OCI-LY1 (cell line): ENCODE data around the gene ATAD3C.
"Not testable (repeated sequence)": the region's sequence is repeated elsewhere in the genome, so short reads cannot be mapped to it uniquely, and the experiment has no call there.

Experiments
- H2AFZ ChIP-seq: fragments of 200-600 bp; sonication (generic), shearing (Covaris generic); 2 replicates; pipeline ENCODE4 v1.6.0; 2014; ENCODE audit warnings: antibody characterized with exemption, mild to moderate bottlenecking, low read length
- H3F3A ChIP-seq: fragments of 200-600 bp; sonication (generic), shearing (Covaris generic); 2 replicates; pipeline ENCODE4 v1.6.0; 2014; ENCODE audit warnings: mild to moderate bottlenecking, antibody characterized with exemption, low read length, moderate library complexity; ENCODE audit not compliant: insufficient read depth
- H3K27ac ChIP-seq: fragments of 200-600 bp; sonication (generic); 2 replicates; pipeline ENCODE4 v1.5.1; 2014; ENCODE audit warnings: low read length, mixed run types, mild to moderate bottlenecking, low read depth; ENCODE audit not compliant: poor library complexity, severe bottlenecking
- H3K27me3 ChIP-seq: fragments of 200-600 bp; sonication (generic); 2 replicates; pipeline ENCODE4 v1.6.0; 2014; ENCODE audit warnings: antibody characterized with exemption, mild to moderate bottlenecking, low read length, moderate library complexity; ENCODE audit not compliant: insufficient read depth
- H3K36me3 ChIP-seq: fragments of 200-600 bp; sonication (generic); 2 replicates; pipeline ENCODE4 v1.6.1; 2014; ENCODE audit warnings: mild to moderate bottlenecking, antibody characterized with exemption, low read length, moderate library complexity, mixed read lengths; ENCODE audit not compliant: insufficient read depth
- H3K4me1 ChIP-seq: fragments of 200-600 bp; sonication (generic); 2 replicates; pipeline ENCODE4 v1.5.1; 2014; ENCODE audit warnings: mild to moderate bottlenecking, low read length, moderate library complexity; ENCODE audit not compliant: insufficient read depth, severe bottlenecking
- H3K4me2 ChIP-seq: fragments of 200-600 bp; sonication (generic), shearing (Covaris generic); 2 replicates; pipeline ENCODE4 v1.6.1; 2014; ENCODE audit warnings: low read length
- H3K4me3 ChIP-seq: fragments of 200-600 bp; sonication (generic); 2 replicates; pipeline ENCODE4 v1.5.1; 2014; ENCODE audit warnings: low read length, low read depth, mild to moderate bottlenecking, mixed read lengths; ENCODE audit not compliant: poor library complexity, severe bottlenecking
- H3K79me2 ChIP-seq: fragments of 200-600 bp; shearing (Covaris generic); 2 replicates; pipeline ENCODE4 v1.6.1; 2016; ENCODE audit warnings: mixed run types, low read length, mixed read lengths; ENCODE audit not compliant: insufficient read depth
- H3K9ac ChIP-seq: fragments of 200-600 bp; sonication (generic), shearing (Covaris generic); 2 replicates; pipeline ENCODE4 v1.6.1; 2014; ENCODE audit warnings: mild to moderate bottlenecking, low read length, mixed read lengths
- H3K9me2 ChIP-seq: fragments of 200-600 bp; sonication (generic), shearing (Covaris generic); 2 replicates; pipeline ENCODE4 v1.6.1; 2014; ENCODE audit warnings: low read depth, mild to moderate bottlenecking, low read length, mixed read lengths
- H3K9me3 ChIP-seq: fragments of 200-600 bp; shearing (Covaris generic); 2 replicates; pipeline ENCODE4 v1.6.1; 2014; ENCODE audit warnings: low read length, mixed read lengths
- H4K20me1 ChIP-seq: fragments of 200-600 bp; sonication (generic), shearing (Covaris generic); 2 replicates; pipeline ENCODE4 v1.6.0; 2016; ENCODE audit warnings: mild to moderate bottlenecking, low read length; ENCODE audit not compliant: insufficient read depth
- EZH2 ChIP-seq: fragments of 200-600 bp; sonication (generic), shearing (Covaris generic); IDR thresholded peaks from 2 replicates; pipeline ENCODE4 v1.8.0; 2017; ENCODE audit warnings: borderline replicate concordance, mixed run types, mild to moderate bottlenecking, antibody characterized with exemption, low read length, moderate library complexity, mixed read lengths
- TF ChIP-seq, protein P1 (sequence below): fragments of 200-600 bp; sonication (generic), shearing (Covaris generic); IDR thresholded peaks from 2 replicates; pipeline ENCODE4 v1.5.1; 2017; ENCODE audit warnings: mild to moderate bottlenecking, antibody characterized with exemption, low read length, moderate library complexity, mixed read lengths

The ATAD3C gene

DNA sequence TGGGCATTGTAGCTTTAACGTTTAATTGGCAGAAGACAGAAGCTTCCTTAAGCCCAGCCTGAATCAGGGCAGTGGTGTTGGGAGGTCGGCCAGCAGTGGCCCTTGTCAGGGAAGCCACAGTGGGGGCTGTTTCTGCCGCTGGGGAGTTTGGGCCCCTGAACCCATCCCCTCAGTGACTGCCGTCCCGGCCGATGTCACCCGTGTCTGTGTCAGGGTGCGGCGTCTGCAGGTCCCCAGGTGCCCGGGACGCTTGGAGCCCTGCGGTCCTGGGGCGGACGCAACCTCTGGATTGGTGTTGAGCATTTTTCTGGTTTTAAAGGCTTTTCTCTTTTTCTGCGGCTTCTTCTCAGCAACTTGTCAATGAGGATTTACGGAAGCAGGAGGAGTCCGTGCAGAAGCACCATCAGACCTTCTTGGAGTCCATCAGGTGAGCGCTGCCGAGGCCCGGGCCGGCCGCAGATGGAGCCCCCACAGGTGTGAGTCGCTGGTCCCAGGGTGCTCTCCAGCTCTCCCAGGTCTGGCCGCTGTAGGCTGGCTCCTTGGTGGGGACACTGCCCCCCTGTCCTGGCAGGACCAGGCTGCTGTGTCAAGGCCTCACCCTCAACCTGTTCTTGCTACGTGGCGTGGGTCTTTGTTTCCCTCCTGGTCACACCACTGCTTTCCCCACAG is 2.3 kb downstream of the ATAD3C start:
- H3K9ac ChIP-seq = no peak overlapping the region
- no peaks in the 10 kb centered on the region for H3K79me2 ChIP-seq
- H3F3A ChIP-seq = no peaks in the 10 kb centered on the region
- TF ChIP-seq, protein P1, sequence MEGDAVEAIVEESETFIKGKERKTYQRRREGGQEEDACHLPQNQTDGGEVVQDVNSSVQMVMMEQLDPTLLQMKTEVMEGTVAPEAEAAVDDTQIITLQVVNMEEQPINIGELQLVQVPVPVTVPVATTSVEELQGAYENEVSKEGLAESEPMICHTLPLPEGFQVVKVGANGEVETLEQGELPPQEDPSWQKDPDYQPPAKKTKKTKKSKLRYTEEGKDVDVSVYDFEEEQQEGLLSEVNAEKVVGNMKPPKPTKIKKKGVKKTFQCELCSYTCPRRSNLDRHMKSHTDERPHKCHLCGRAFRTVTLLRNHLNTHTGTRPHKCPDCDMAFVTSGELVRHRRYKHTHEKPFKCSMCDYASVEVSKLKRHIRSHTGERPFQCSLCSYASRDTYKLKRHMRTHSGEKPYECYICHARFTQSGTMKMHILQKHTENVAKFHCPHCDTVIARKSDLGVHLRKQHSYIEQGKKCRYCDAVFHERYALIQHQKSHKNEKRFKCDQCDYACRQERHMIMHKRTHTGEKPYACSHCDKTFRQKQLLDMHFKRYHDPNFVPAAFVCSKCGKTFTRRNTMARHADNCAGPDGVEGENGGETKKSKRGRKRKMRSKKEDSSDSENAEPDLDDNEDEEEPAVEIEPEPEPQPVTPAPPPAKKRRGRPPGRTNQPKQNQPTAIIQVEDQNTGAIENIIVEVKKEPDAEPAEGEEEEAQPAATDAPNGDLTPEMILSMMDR = no peak
- no peak for TF ChIP-seq EZH2
- H3K27me3 ChIP-seq = 0 out of 2 replicates have a peak, but pooled peaks cover 4% of the 10 kb centered on the region
- H3K4me3 ChIP-seq = no peak overlapping the region
- H4K20me1 ChIP-seq = no peaks in the 10 kb centered on the region
- H3K27ac ChIP-seq = no peak overlapping the region
- H3K4me1 ChIP-seq = no peaks in the 10 kb centered on the region
- H2AFZ ChIP-seq = no peak overlapping the region
- no peaks in the 10 kb centered on the region for H3K9me2 ChIP-seq
- no peaks in the 10 kb centered on the region for H3K36me3 ChIP-seq
- no peaks in the 10 kb centered on the region for H3K9me3 ChIP-seq
- H3K4me2 ChIP-seq = no peak overlapping the region

DNA sequence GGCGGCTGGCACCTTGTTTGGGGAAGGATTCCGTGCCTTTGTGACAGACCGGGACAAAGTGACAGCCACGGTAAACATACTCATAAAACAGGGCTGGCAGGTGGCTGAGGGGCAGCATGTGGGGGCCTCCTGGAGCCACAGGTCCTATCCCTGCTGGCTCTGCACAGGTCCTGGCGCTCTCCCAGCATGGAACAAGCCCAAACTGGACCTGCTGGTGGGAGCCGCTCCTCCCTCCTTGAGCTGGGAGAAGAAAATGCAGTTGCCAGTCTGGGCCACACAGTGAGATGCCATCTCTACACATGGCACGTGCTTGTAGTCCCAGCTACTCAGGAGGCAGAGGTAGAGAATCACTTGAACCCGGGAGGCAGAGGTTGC is 2.9 kb downstream of the ATAD3C start:
- not testable (repeated sequence) for H3K9me2 ChIP-seq, H3K27ac ChIP-seq, H3K4me3 ChIP-seq, H3K4me1 ChIP-seq, H3K36me3 ChIP-seq, H4K20me1 ChIP-seq, H3K4me2 ChIP-seq, H3K27me3 ChIP-seq, H3K9ac ChIP-seq, H3F3A ChIP-seq, H3K79me2 ChIP-seq, H2AFZ ChIP-seq, H3K9me3 ChIP-seq

DNA sequence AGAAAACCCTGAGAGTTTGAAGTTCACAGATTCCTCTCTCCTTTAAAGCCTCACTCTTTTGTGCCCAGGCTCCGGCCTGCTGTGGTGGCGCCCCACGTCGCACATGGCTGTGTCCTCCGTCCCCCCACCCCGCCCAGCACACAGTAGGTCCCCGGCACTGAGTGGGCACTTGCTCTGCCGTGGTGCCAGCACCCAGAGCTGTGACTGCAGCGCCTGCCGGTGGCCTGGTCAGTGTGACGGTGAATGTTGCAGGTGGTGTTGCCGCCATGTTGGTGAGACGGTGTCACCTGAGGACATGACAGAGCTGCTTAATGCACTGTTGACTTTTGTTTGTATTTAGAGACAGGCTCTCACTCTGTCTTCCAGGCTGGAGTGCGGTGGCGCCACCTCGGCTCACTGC is 3.4 kb downstream of the ATAD3C start:
- H3K9me2 ChIP-seq = no peaks in the 10 kb centered on the region
- H3K27me3 ChIP-seq = 0 out of 2 replicates have a peak, but pooled peaks cover 4% of the 10 kb centered on the region
- H3K36me3 ChIP-seq = no peaks in the 10 kb centered on the region
- no peaks in the 10 kb centered on the region for H3K4me1 ChIP-seq
- H3K4me3 ChIP-seq = no peak overlapping the region
- H3K9me3 ChIP-seq = no peaks in the 10 kb centered on the region
- H3K79me2 ChIP-seq = no peaks in the 10 kb centered on the region
- no peaks in the 10 kb centered on the region for H4K20me1 ChIP-seq
- no peak overlapping the region for H3K27ac ChIP-seq
- no peak overlapping the region for H3K9ac ChIP-seq
- no peak overlapping the region for H2AFZ ChIP-seq
- no peak for TF ChIP-seq EZH2
- TF ChIP-seq, protein P1 = no peak
- H3F3A ChIP-seq = no peaks in the 10 kb centered on the region
- no peak overlapping the region for H3K4me2 ChIP-seq

DNA sequence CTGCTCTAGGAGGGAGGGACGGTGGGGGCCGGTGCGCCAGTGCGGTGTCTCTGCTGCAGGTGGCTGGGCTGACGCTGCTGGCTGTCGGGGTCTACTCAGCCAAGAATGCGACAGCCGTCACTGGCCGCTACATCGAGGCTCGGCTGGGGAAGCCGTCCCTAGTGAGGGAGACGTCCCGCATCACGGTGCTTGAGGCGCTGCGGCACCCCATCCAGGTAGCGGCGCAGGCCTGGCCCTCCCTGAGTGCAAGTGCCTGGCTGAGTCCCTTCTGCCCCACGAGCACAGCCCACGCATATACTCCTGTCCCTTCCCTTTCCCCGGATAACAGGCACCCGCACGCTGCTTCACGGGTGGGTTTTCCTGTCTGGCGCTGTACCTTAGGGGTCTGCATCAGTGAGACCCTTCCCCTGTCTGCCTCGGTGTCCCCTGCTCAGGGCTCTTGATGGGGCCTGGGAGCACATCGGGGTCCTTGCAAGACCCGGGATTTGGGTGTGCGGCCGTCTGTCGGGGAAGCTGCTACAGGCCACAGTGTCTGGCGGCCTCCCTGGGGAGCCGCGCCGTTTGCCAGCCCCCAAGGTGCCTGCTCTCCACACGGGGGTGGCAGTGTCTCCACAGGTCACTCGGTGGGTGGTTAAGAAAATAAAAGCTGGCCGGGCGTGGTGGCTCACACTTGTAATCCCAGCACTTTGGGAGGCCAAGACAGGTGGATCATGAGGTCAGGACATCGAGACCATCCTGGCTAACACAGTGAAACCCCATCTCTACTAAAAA is 5.0 kb downstream of the ATAD3C start:
- not testable (repeated sequence) for H3K4me1 ChIP-seq, H3K9me2 ChIP-seq, H3K9ac ChIP-seq, H3K27me3 ChIP-seq, H3K4me3 ChIP-seq, H3K9me3 ChIP-seq, H3K36me3 ChIP-seq, H3F3A ChIP-seq, H2AFZ ChIP-seq, H3K79me2 ChIP-seq, H4K20me1 ChIP-seq, H3K4me2 ChIP-seq, H3K27ac ChIP-seq
